ENCODE data around the gene CASZ1. TPM values are rescaled to one million over a fixed set of nuclear protein-coding genes. Genes with fewer than 3 reads are reported as not detected.
A peak's percentile ranks its signal among the peaks of the same experiment; 100 is the strongest.

Gene CASZ1
- total and polyA plus RNA-seq, 9 of the 15 experiments (the other 6 are each of a cell fraction or from before 2014, with no cell fraction given) = 0.01 to 4.0 (median 0.76) TPM; not detected in 1

DNA sequence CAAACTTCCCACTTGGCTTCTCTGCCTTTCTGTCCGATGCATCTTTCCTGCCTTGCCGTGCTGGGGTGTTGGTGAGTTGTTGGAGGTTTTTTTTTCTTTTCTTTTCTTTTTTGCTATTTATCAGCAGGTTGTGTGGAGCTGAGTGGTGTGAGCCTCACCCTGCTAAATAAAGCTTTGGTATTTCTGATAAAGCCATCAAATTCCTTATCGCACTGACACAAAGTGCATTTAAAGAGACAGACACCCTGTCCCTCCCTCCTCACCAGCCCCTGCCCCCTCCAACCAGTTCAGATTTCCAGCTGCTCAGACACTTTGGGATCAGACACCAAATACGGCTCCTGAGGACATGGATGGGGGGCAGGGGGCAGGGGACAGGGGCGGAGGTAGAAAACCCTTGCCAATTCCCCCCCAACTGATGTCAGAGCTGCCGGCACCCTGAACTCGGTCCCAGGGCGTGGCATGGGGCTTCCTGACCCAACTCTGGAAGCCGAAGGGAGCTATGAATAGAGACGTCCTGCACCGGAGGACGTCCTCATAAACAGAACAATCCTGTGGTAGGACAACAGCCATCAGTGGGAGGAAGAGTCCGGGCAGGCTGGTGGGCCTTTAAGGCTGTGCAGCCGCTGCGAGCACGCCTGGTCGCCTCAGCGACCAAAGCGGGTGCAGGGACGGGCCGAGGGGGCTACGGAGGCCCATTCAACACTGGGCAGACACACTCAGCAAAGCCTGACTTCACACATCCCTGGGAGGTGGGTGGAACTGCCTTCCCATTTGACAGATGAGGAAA lies 79.0 kb downstream of the CASZ1 start:
- Histone ChIP-seq H3K4me1 (replicated peaks in 1 of 2; ENCODE audit: control insufficient read depth in 2 of 2, insufficient read depth in 2 of 2, low read length in 2 of 2) (peaks cover 12 to 37% of the 10 kb centered on the region in 2 experiments; a peak in 4 of 5 replicates), H3K9me3 (replicated peaks; ENCODE audit: control insufficient read depth, insufficient read depth, low read depth, low read length) (no peaks in the 10 kb centered on the region), H3K9me1 (ENCODE audit: control insufficient read depth, insufficient read depth, low read length) (no peaks in the 10 kb centered on the region), H3K27me3 (ENCODE audit: control insufficient read depth in 2 of 2, insufficient read depth in 2 of 2, low read length in 2 of 2) (peaks cover 51 to 93% of the 10 kb centered on the region in 2 experiments), H3K79me2 (ENCODE audit: control insufficient read depth, insufficient read depth, low read length) (no peaks in the 10 kb centered on the region), H3K4me3 (no peak overlapping the region), H3K36me3 (ENCODE audit: control insufficient read depth, insufficient read depth, low read length) (no peaks in the 10 kb centered on the region), H3K9ac (ENCODE audit: insufficient read depth in 1 of 2, low read depth in 2 of 2, low read length in 2 of 2) (peak overlapping the region in 1 of 2 experiments; percentile 72; a peak in 2 of 4 replicates), H3K4me2 (ENCODE audit: insufficient read depth, low read length) (no peak overlapping the region), H2AFZ (ENCODE audit: low read depth, low read length) (no peak overlapping the region), H4K20me1 (replicated peaks; ENCODE audit: control insufficient read depth, insufficient read depth, low read length) (peaks cover 15% of the 10 kb centered on the region), H3K27ac (ENCODE audit: extremely low read depth, low read depth, low read length) (no peak overlapping the region)
- in situ Hi-C loops (cut with MboI) (no loop called here), intact Hi-C loops (cut with micrococcal nuclease) (no loop called here)
- ChIA-PET CTCF (ENCODE audit: low intra/inter-chr PET ratio) (no interaction called here), POLR2A (interaction anchor here (0.6 to 1.8 kb wide), 3 partner anchors 13 to 428 kb away, joined by 3 to 4 read pairs (median 4); no protein-coding TSS in a partner anchor)
- DNase-seq (ENCODE audit: extremely low read depth in 1 of 4, low spot score in 3 of 4) = peak; percentile 54 to 56 (median 54)
- peak; percentile 58 for FAIRE-seq
- peak; percentile 32; the same call in 2 of the 3 replicates for ATAC-seq
- no TSS peak for BruUV-seq (replicated peaks)
- 2% methylated on average over 21 of the region's 22 CpGs for WGBS (ENCODE audit: insufficient coverage, low coverage, missing lambda C conversion rate)
- TF ChIP-seq, protein P1, sequence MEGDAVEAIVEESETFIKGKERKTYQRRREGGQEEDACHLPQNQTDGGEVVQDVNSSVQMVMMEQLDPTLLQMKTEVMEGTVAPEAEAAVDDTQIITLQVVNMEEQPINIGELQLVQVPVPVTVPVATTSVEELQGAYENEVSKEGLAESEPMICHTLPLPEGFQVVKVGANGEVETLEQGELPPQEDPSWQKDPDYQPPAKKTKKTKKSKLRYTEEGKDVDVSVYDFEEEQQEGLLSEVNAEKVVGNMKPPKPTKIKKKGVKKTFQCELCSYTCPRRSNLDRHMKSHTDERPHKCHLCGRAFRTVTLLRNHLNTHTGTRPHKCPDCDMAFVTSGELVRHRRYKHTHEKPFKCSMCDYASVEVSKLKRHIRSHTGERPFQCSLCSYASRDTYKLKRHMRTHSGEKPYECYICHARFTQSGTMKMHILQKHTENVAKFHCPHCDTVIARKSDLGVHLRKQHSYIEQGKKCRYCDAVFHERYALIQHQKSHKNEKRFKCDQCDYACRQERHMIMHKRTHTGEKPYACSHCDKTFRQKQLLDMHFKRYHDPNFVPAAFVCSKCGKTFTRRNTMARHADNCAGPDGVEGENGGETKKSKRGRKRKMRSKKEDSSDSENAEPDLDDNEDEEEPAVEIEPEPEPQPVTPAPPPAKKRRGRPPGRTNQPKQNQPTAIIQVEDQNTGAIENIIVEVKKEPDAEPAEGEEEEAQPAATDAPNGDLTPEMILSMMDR (IDR thresholded peaks at IDR 0.05 in 2 of 3, conservative IDR thresholded peaks at IDR 0.05 in 1 of 3; ENCODE audit: insufficient read depth in 2 of 3, low read depth in 1 of 3, low read length in 3 of 3) = no peak
- TF ChIP-seq LARP7 (IDR thresholded peaks at IDR 0.05) (no peak), ARID2 (IDR thresholded peaks at IDR 0.05) (no peak), SPI1 (IDR thresholded peaks at IDR 0.05; ENCODE audit: borderline replicate concordance, low read depth, low read length) (no peak), ZNF174 (CRISPR knock-in tag; IDR thresholded peaks at IDR 0.05) (no peak), HEY1 (CRISPR knock-in tag; IDR thresholded peaks at IDR 0.05; ENCODE audit: borderline replicate concordance) (no peak), ZNF133 (CRISPR knock-in tag; IDR thresholded peaks at IDR 0.05) (no peak), SMAD2 (IDR thresholded peaks at IDR 0.05; ENCODE audit: low read depth, low read length) (no peak), MEIS2 (IDR thresholded peaks at IDR 0.05; ENCODE audit: partially characterized antibody) (peak; percentile 26), ARID1B (IDR thresholded peaks at IDR 0.05) (peak; percentile 48; the same call in 1 of the 2 replicates), ZBTB40 (IDR thresholded peaks at IDR 0.05) (peak; percentile 87), ZBTB40 (CRISPR knock-in tag; IDR thresholded peaks at IDR 0.05) (peak; percentile 67)
